Neural progenitor cell (in vitro differentiated cells): Measurements from ENCODE around the gene EVA1A. TPM values are rescaled to one million over a fixed set of nuclear protein-coding genes. Genes with fewer than 3 reads are reported as not detected.

ENCODE experiments used
- DNase-seq: peaks from one replicate; pipeline ENCODE4 v3.0.0-alpha.2; 2016; ENCODE audit warnings: low spot score
- H2AFZ ChIP-seq: fragments of 200-600 bp; sonication (generic); replicated peaks from 2 replicates; pipeline ENCODE4 v1.6.1; 2016; ENCODE audit warnings: antibody characterized with exemption
- H3F3A ChIP-seq: fragments of 200-600 bp; sonication (generic); 2 replicates; pipeline ENCODE4 v1.6.1; 2016; ENCODE audit warnings: antibody characterized with exemption, low read depth
- H3K27ac ChIP-seq: fragments of 200-600 bp; sonication (generic); 2 replicates; pipeline ENCODE4 v1.5.1; 2016; ENCODE audit warnings: mild to moderate bottlenecking
- H3K27me3 ChIP-seq: fragments of 200-600 bp; sonication (generic); 2 replicates; pipeline ENCODE4 v1.6.1; 2016; ENCODE audit warnings: mild to moderate bottlenecking, moderate library complexity
- H3K36me3 ChIP-seq: fragments of 200-600 bp; sonication (generic); 2 replicates; pipeline ENCODE4 v1.5.1; 2016
- H3K4me1 ChIP-seq: fragments of 200-600 bp; sonication (generic); 2 replicates; pipeline ENCODE4 v1.6.1; 2016; ENCODE audit warnings: mixed run types
- H3K4me2 ChIP-seq: fragments of 200-600 bp; sonication (generic); 2 replicates; pipeline ENCODE4 v1.6.1; 2016
- H3K4me3 ChIP-seq: fragments of 200-600 bp; sonication (generic); 2 replicates; pipeline ENCODE4 v1.5.1; 2016
- H3K79me2 ChIP-seq: fragments of 200-600 bp; sonication (generic); 2 replicates; pipeline ENCODE4 v1.6.1; 2016; ENCODE audit warnings: low read depth
- H3K9ac ChIP-seq: fragments of 200-600 bp; sonication (generic); 2 replicates; pipeline ENCODE4 v1.6.1; 2016
- H3K9me3 ChIP-seq: fragments of 200-600 bp; sonication (generic); 2 replicates; pipeline ENCODE4 v1.5.1; 2016; ENCODE audit warnings: low read depth
- H4K20me1 ChIP-seq: fragments of 200-600 bp; sonication (generic); 2 replicates; pipeline ENCODE4 v1.6.1; 2016; ENCODE audit warnings: low read depth
- H3K27ac Mint-ChIP-seq: 3 replicates; pipeline ENCODE4 v1.8.0; 2021; ENCODE audit warnings: mixed read lengths
- H3K27me3 Mint-ChIP-seq: 2 replicates; pipeline ENCODE4 v1.8.0; 2022; ENCODE audit warnings: low read depth, mild to moderate bottlenecking, inconsistent platforms, moderate library complexity, mixed read lengths; ENCODE audit not compliant: insufficient read depth
- H3K36me3 Mint-ChIP-seq: 3 replicates; pipeline ENCODE4 v1.8.0; 2021; ENCODE audit warnings: mixed read lengths
- H3K4me1 Mint-ChIP-seq: 3 replicates; pipeline ENCODE4 v1.8.0; 2021; ENCODE audit warnings: mixed read lengths
- H3K4me3 Mint-ChIP-seq: 3 replicates; pipeline ENCODE4 v1.8.0; 2021; ENCODE audit warnings: mild to moderate bottlenecking, moderate library complexity, mixed read lengths
- H3K9me3 Mint-ChIP-seq: 3 replicates; pipeline ENCODE4 v1.8.0; 2020; ENCODE audit warnings: mixed read lengths
- EZH2 ChIP-seq: fragments of 200-600 bp; sonication (generic); IDR thresholded peaks from 2 replicates; pipeline ENCODE4 v1.6.1; 2017; ENCODE audit warnings: antibody characterized with exemption, mild to moderate bottlenecking, moderate library complexity
- EZH2phosphoT487 ChIP-seq: fragments of 200-600 bp; sonication (generic); IDR thresholded peaks from 2 replicates; pipeline ENCODE4 v1.6.1; 2017; ENCODE audit warnings: antibody characterized with exemption
- total RNA-seq: library from RNA; depleted of rRNA; stranded (reverse); fragments of >200 nt; gene quantifications from 2 replicates; pipeline ENCODE4 v1.2.3, GENCODE V29; 2015; ENCODE audit warnings: low replicate concordance
- TF ChIP-seq, protein P1 (sequence below): fragments of 200-600 bp; sonication (generic); IDR thresholded peaks from 2 replicates; pipeline ENCODE4 v1.5.1; 2017; ENCODE audit warnings: antibody characterized with exemption, mild to moderate bottlenecking

Gene EVA1A
- total RNA-seq, 1 donor from 2014 or later: 2.8 TPM

- peaks cover 2% of the 10 kb centered on the region for H3K4me1 Mint-ChIP-seq
- H3K36me3 Mint-ChIP-seq: peaks cover 7% of the 10 kb centered on the region
- Histone ChIP-seq H3K9me3 (no peaks in the 10 kb centered on the region), H3K4me3 (no peak overlapping the region), H2AFZ (no peak overlapping the region), H3K9ac (no peak overlapping the region), H4K20me1 (no peaks in the 10 kb centered on the region), H3K27ac (no peak overlapping the region), H3K36me3 (no peaks in the 10 kb centered on the region), H3K4me2 (no peak overlapping the region), H3K79me2 (no peaks in the 10 kb centered on the region), H3K27me3 (no peaks in the 10 kb centered on the region), H3K4me1 (no peaks in the 10 kb centered on the region), H3F3A (no peaks in the 10 kb centered on the region)
- H3K4me3 Mint-ChIP-seq: no peak overlapping the region
- H3K9me3 Mint-ChIP-seq: peaks cover 12% of the 10 kb centered on the region
- H3K27ac Mint-ChIP-seq: no peak overlapping the region
- TF ChIP-seq, protein P1, sequence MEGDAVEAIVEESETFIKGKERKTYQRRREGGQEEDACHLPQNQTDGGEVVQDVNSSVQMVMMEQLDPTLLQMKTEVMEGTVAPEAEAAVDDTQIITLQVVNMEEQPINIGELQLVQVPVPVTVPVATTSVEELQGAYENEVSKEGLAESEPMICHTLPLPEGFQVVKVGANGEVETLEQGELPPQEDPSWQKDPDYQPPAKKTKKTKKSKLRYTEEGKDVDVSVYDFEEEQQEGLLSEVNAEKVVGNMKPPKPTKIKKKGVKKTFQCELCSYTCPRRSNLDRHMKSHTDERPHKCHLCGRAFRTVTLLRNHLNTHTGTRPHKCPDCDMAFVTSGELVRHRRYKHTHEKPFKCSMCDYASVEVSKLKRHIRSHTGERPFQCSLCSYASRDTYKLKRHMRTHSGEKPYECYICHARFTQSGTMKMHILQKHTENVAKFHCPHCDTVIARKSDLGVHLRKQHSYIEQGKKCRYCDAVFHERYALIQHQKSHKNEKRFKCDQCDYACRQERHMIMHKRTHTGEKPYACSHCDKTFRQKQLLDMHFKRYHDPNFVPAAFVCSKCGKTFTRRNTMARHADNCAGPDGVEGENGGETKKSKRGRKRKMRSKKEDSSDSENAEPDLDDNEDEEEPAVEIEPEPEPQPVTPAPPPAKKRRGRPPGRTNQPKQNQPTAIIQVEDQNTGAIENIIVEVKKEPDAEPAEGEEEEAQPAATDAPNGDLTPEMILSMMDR: no peak
- no peak for TF ChIP-seq EZH2
- TF ChIP-seq EZH2phosphoT487: no peak
- no peak for DNase-seq
- no peaks in the 10 kb centered on the region for H3K27me3 Mint-ChIP-seq
These were observed 20.6 kb downstream of the EVA1A start for GRCh38 chr2:75539955-75540716.

GRCh38 chr2:75538521-75539490, 21.9 kb downstream of the EVA1A start:
- H3K4me1 Mint-ChIP-seq: no peaks in the 10 kb centered on the region
- no peaks in the 10 kb centered on the region for H3K27me3 Mint-ChIP-seq
- TF ChIP-seq, protein P1: no peak
- TF ChIP-seq EZH2 (no peak), EZH2phosphoT487 (no peak)
- H3K4me3 Mint-ChIP-seq: no peak overlapping the region
- Histone ChIP-seq H3K9ac (no peak overlapping the region), H3F3A (no peaks in the 10 kb centered on the region), H3K79me2 (no peaks in the 10 kb centered on the region), H3K9me3 (no peaks in the 10 kb centered on the region), H3K4me2 (no peak overlapping the region), H3K4me1 (no peaks in the 10 kb centered on the region), H3K27me3 (no peaks in the 10 kb centered on the region), H4K20me1 (no peaks in the 10 kb centered on the region), H3K36me3 (no peaks in the 10 kb centered on the region), H3K27ac (no peak overlapping the region), H3K4me3 (no peak overlapping the region), H2AFZ (no peak overlapping the region)
- peaks cover 7% of the 10 kb centered on the region for H3K36me3 Mint-ChIP-seq
- H3K27ac Mint-ChIP-seq: no peak overlapping the region
- H3K9me3 Mint-ChIP-seq: peaks cover 10% of the 10 kb centered on the region
- DNase-seq: no peak

- TF ChIP-seq, protein P1: no peak
- TF ChIP-seq EZH2 (no peak), EZH2phosphoT487 (no peak)
- Histone ChIP-seq H3F3A (no peaks in the 10 kb centered on the region), H3K27me3 (no peaks in the 10 kb centered on the region), H3K4me1 (no peaks in the 10 kb centered on the region), H4K20me1 (no peaks in the 10 kb centered on the region), H3K4me3 (no peak overlapping the region), H3K27ac (no peak overlapping the region), H3K79me2 (no peaks in the 10 kb centered on the region), H3K36me3 (no peaks in the 10 kb centered on the region), H3K9ac (no peak overlapping the region), H3K9me3 (no peaks in the 10 kb centered on the region), H2AFZ (no peak overlapping the region), H3K4me2 (no peak overlapping the region)
- H3K27me3 Mint-ChIP-seq: no peaks in the 10 kb centered on the region
- peaks cover 10% of the 10 kb centered on the region for H3K9me3 Mint-ChIP-seq
- H3K4me3 Mint-ChIP-seq: no peak overlapping the region
- peaks cover 7% of the 10 kb centered on the region for H3K36me3 Mint-ChIP-seq
- H3K4me1 Mint-ChIP-seq: no peaks in the 10 kb centered on the region
- H3K27ac Mint-ChIP-seq: no peak overlapping the region
- DNase-seq: no peak
These were observed 23.1 kb downstream of the EVA1A start for GRCh38 chr2:75537658-75538057.
